Measurements from ENCODE around the gene MMP24. TPM values are rescaled to one million over a fixed set of nuclear protein-coding genes. Genes with fewer than 3 reads are reported as not detected.

Gene MMP24
- total and polyA plus RNA-seq, 2 of the 13 experiments (the other 11 are each of a cell fraction or from before 2014, with no cell fraction given) = 0.29 to 0.35 TPM

DNA sequence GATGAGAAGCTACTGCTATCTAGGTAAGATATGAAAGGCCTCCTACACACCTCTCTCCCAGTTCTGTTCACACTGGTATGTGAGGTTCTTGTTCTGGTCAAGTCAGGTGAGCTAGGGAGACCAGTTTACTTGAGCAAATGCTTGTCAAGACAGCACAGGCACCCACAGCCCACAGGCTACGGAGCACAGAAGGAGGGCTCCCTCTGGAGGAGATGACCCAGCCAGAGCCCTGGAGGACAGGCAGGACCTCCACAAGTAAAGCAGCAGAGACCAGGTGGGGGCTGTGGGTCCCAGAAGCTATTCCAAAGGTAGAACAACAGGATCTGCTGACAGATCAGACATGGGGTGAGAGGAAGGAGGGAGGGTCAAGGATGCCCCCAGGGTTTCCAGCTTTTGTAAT, 38.3 kb downstream of the MMP24 start (continued):
- TF ChIP-seq, protein P1, sequence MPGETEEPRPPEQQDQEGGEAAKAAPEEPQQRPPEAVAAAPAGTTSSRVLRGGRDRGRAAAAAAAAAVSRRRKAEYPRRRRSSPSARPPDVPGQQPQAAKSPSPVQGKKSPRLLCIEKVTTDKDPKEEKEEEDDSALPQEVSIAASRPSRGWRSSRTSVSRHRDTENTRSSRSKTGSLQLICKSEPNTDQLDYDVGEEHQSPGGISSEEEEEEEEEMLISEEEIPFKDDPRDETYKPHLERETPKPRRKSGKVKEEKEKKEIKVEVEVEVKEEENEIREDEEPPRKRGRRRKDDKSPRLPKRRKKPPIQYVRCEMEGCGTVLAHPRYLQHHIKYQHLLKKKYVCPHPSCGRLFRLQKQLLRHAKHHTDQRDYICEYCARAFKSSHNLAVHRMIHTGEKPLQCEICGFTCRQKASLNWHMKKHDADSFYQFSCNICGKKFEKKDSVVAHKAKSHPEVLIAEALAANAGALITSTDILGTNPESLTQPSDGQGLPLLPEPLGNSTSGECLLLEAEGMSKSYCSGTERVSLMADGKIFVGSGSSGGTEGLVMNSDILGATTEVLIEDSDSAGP (CRISPR knock-in tag; IDR thresholded peaks at IDR 0.05; ENCODE audit: borderline replicate concordance) = peak; percentile 13; the same call in 1 of the 2 replicates
- no peak for TF ChIP-seq LCORL (IDR thresholded peaks at IDR 0.05)
- 0 out of 2 replicates have a peak, but pooled peaks have one; percentile 31 for TF ChIP-seq LCORL (CRISPR knock-in tag; IDR thresholded peaks at IDR 0.05)
- 0 out of 2 replicates have a peak, but pooled peaks have one; percentile 35 for TF ChIP-seq KDM5B (CRISPR knock-in tag; IDR thresholded peaks at IDR 0.05; ENCODE audit: borderline replicate concordance)
- no peak for TF ChIP-seq ZNF136 (CRISPR knock-in tag; IDR thresholded peaks at IDR 0.05; ENCODE audit: low read depth)
- peak; percentile 17 for TF ChIP-seq TEAD3 (CRISPR knock-in tag; optimal IDR thresholded peaks at IDR 0.05; ENCODE audit: borderline replicate concordance)
- 0 out of 2 replicates have a peak, but pooled peaks have one; percentile 31 for TF ChIP-seq ZNF768 (CRISPR knock-in tag; IDR thresholded peaks at IDR 0.05)
- 0 out of 2 replicates have a peak, but pooled peaks have one; percentile 30 for TF ChIP-seq ZNF761 (CRISPR knock-in tag; conservative IDR thresholded peaks at IDR 0.05)
- TF ChIP-seq, protein P2, sequence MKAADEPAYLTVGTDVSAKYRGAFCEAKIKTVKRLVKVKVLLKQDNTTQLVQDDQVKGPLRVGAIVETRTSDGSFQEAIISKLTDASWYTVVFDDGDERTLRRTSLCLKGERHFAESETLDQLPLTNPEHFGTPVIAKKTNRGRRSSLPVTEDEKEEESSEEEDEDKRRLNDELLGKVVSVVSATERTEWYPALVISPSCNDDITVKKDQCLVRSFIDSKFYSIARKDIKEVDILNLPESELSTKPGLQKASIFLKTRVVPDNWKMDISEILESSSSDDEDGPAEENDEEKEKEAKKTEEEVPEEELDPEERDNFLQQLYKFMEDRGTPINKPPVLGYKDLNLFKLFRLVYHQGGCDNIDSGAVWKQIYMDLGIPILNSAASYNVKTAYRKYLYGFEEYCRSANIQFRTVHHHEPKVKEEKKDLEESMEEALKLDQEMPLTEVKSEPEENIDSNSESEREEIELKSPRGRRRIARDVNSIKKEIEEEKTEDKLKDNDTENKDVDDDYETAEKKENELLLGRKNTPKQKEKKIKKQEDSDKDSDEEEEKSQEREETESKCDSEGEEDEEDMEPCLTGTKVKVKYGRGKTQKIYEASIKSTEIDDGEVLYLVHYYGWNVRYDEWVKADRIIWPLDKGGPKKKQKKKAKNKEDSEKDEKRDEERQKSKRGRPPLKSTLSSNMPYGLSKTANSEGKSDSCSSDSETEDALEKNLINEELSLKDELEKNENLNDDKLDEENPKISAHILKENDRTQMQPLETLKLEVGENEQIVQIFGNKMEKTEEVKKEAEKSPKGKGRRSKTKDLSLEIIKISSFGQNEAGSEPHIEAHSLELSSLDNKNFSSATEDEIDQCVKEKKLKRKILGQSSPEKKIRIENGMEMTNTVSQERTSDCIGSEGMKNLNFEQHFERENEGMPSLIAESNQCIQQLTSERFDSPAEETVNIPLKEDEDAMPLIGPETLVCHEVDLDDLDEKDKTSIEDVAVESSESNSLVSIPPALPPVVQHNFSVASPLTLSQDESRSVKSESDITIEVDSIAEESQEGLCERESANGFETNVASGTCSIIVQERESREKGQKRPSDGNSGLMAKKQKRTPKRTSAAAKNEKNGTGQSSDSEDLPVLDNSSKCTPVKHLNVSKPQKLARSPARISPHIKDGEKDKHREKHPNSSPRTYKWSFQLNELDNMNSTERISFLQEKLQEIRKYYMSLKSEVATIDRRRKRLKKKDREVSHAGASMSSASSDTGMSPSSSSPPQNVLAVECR (CRISPR knock-in tag; IDR thresholded peaks at IDR 0.05; ENCODE audit: borderline replicate concordance) = 0 out of 2 replicates have a peak, but pooled peaks have one; percentile 13

Measured in HepG2 (cell line).